GM12892 (cell line): ENCODE data around the gene WWP2.

Experiments used
- POLR2A ChIP-seq: IDR thresholded peaks from 2 replicates; pipeline ENCODE4 v1.6.1; 2011; ENCODE audit warnings: low read depth, low read length, control low read depth
- POLR2AphosphoS5 ChIP-seq: IDR thresholded peaks from 2 replicates; pipeline ENCODE4 v1.6.1; 2011; ENCODE audit warnings: low read depth, low read length, control low read depth

DNA sequence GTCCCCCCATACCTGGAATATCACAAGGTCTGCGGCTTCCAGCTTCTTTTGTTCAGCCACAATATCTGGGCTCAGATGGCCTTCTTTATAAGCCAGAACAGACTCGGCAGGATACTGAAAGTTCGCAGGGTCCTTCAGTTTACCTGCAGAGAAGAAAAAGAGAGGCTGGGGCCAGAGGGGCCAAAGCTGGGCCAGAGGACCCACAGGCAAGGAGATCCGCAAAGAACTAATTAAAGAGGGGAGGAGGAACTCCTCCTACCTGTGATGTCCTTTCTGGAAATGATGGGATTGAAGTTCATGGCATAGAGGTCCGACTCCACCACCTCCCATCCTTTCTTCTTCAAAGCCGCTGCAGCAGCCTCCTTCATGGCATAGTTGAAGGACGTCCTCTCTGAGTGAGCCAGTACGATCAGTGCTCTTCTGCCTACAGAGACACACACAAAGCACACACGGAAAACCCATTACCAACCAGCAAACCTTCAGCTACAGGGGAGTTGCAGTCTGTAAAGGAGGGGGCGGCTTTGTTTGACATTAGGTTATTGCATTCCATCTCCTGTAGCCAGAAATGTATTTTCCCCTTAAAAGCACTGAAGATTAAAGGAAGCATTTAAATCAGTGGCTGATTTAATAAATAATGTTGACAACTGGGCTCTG lies 43.9 kb upstream of the WWP2 start:
- no peak for TF ChIP-seq POLR2AphosphoS5
- TF ChIP-seq POLR2A, result no peak
